HG03439 (cell line): ENCODE measurements around the gene RAB8B.

Source experiments
- ATAC-seq: cut with Tn5 transposase; IDR thresholded peaks from one replicate; pipeline ENCODE4 v1.9.1; 2021; ENCODE audit warnings: mild to moderate bottlenecking, moderate library complexity; ENCODE audit not compliant: unreplicated experiment

Gene RAB8B

DNA sequence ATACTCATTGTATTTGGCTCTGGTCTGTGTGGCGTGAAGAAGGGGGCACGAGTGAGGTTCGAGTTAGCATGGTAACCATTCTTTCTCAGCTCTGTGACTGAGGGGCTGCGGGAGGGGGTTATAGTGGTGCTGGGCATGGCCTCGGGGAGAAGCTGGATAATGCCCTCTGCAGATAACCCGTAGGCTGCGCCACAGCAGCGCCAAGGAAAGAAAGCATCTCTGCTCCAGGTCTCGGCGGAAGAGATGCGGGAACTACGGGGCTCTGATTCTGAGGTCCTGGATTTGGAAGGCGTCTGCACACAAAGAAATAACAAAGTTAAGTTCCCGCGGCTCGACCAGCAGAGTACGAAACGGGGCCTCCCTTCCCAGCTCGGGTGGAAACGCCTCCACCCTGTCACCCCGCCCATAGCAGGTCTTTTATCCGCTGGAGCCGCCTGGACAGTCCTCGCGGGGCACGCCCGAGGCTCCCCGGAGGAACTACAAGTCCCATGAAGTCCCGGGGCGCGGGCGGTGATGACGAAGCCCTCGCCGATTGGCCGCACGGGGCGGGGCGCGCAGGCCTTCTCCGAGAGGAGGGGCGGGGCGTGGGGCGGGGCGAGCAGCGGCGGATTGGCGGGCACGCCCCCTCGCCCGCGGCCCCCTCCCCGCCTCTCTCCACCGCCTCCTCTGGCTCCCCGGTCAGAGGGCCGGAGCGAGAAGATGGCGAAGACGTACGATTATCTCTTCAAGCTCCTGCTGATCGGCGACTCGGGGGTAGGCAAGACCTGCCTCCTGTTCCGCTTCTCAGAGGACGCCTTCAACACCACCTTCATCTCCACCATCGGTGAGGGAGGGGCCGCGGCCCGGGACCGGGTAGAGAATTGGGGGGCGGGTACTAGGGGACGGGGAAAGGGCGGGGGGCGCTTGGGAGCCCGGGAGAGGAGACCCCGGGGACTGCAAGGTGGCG, at the start of gene RAB8B:
Gene RAB8B, plus strand, starts transcription at position 681 of the 946 bp plus-strand sequence. Its CDS starts 19 bp downstream, at position 700.
- ATAC-seq = peak; percentile 68

GRCh38 chr15:63140936-63141335, 48.5 kb upstream of the RAB8B start:
- no peak for ATAC-seq

DNA sequence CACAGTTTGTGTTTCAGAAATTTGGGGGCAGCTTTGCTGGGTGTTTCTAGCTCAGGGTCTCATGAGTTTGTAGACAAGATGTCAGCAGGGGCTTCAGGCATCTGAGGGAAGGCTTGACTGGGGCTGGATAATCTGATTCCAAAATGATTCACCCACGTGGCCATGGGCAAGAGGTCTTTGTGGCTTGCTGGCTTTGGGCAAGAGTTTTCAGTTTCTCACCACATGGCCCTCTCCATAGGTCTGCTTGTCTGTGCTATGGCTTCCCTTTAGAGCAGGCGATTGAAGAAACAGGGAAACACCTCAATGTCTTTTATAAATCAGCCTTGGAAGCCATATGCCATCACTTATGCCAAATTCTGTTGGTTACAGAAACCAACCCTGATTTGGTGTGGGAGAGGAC, 44.0 kb upstream of the RAB8B start:
- no peak for ATAC-seq

DNA sequence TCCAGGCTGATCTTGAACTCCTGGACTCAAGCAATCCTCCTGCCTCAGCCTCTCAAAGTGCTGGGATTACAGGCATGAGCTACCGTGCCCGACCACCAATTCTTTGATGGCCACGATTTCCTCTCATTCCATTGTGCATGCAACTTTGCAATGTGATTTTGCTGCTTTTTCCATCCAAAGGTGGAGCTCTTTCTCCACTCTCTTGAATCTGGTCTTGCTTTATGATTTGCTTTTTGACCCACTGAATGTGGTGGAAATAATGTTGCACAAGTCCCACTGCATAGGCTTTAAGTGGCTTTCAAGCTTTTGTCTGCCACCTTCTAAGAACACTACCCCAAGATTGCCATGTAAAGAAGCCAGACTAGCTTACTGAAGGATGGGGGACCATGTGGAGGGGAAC, 42.7 kb upstream of the RAB8B start:
- ATAC-seq = no peak

GRCh38 chr15:63151665-63152064, 37.7 kb upstream of the RAB8B start:
- no peak for ATAC-seq

DNA sequence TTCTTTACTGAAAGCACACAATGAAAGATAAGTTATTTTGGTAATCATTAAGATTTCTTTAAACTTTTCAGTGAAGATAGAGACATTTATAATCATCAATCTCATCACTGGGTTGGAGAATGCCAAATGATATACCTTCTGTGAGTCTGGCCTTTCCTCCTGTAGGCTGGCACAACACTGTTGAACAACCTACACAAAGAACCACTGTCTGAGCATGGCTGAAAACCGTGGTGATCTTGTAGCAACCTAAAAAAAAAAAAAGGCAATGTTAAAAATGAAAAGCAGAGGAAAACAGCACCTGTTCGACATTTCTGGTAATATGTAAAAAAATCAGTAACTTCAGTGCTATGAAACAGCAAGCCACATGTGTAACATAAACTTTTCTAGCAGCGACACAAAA, 33.9 kb upstream of the RAB8B start:
- no peak for ATAC-seq

DNA sequence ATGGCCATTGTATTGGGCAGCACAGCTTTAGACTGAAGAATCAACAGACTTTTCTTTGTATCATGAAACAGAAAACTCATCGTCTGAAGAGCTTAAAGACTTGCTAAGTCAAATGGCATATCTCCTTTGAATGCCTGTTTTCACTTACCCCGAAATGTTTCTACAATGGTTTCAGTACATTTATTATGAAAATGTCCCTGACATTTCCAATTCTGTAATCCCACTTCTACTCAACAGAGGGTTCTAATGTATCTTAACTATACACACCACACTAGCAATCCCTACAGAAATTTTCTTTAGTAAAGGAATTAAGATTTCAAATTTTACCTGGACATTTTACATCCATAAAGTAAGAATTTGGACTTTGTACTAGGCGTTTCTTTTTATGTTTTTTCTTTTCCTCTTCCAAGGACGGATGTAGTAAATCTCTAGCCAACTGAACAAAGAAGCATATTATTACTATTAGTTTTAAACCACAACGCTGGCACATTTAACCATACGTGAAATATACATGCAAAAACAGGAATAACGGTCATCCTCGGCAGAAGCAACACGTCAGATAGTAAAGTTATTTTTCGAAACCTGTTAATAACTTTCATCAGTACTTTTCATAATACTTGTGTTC, 33.2 kb upstream of the RAB8B start:
- no peak for ATAC-seq

GRCh38 chr15:63156755-63157117, 32.7 kb upstream of the RAB8B start:
- no peak for ATAC-seq

GRCh38 chr15:63157118-63157843, 32.1 kb upstream of the RAB8B start, which contains the start of gene RPS27L:
TSS of gene RPS27L (minus strand) at chr15:63157477. CDS start at chr15:63157405, 72 bp downstream.
- ATAC-seq = peak; percentile 88

GRCh38 chr15:63157891-63158431, 31.4 kb upstream of the RAB8B start:
- peak; percentile 20 for ATAC-seq

- ATAC-seq = no peak
Observed at GRCh38 chr15:63160638-63161037, 28.8 kb upstream of the RAB8B start.

DNA sequence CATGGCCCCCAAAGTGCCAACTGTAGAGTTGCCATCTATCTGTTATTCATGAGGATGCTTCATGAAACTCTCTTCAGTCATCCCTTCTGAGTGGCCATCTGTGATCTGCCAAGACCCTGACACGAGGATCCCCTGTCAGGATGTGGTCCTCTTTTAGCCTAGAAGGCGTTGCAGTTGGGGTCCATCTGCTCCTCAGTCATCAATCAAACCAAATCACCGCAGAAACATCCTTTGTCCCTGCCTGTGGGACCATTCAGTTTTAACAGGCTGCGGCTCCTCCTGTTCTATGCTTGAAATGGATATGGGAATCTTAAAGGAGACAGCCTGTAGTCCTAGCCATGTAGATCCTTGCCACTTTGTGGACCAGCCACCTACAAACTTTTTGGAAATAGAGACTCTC, 26.2 kb upstream of the RAB8B start:
- no peak for ATAC-seq

- ATAC-seq = no peak
Observed at GRCh38 chr15:63165166-63165859, 24.1 kb upstream of the RAB8B start.

- ATAC-seq = no peak
Observed at GRCh38 chr15:63166219-63166618, 23.2 kb upstream of the RAB8B start.

- ATAC-seq = no peak
Observed at GRCh38 chr15:63169788-63170187, 19.6 kb upstream of the RAB8B start.

GRCh38 chr15:63172376-63172775, 17.0 kb upstream of the RAB8B start:
- no peak for ATAC-seq

DNA sequence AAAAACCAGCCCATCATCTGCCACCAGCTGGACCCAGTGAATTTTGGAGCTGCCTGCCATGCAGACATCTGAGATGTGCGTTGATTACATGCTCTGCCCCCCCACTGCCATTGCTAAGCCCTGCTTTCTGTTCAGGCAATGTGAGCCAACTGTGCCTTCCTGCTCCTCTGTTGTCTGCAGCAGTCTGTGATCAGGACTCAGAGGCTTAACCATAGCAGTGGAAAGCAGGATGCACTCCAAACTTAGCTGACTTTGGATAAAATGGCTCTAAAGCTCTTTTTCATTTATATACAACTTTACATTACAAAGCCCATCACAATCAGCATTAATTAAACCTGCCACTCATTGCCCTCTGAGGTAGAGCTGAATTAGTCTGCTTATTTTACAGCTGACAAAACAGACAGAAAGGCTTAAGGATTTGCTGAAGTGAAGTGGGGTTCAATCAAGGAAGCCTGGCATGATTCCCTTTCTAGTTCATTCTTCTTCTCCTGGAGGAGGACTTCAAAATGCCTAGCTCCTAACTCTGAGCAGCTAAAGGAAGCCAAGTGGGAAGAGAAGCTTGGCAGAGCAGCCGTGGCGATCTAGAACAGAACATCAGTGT, 16.5 kb upstream of the RAB8B start:
- ATAC-seq = no peak

DNA sequence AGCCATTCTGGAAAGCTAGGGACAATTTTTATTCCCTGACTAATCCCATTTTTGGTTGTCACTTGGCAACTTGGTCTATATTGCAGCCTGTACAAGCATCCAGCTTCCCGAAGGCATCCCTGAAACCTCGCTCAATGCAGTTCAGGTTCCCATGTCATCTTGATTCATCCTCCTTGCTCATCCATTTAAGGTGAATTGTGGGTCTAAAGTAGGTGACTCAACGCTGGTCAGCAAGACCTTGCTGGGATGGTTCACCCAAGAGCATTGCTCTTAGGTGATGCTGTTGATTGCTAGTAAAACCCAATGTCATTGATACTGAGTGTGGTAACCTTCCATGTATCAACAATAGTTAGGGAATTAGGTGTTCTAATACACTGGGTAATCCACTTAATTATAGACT, 13.1 kb upstream of the RAB8B start:
- no peak for ATAC-seq

DNA sequence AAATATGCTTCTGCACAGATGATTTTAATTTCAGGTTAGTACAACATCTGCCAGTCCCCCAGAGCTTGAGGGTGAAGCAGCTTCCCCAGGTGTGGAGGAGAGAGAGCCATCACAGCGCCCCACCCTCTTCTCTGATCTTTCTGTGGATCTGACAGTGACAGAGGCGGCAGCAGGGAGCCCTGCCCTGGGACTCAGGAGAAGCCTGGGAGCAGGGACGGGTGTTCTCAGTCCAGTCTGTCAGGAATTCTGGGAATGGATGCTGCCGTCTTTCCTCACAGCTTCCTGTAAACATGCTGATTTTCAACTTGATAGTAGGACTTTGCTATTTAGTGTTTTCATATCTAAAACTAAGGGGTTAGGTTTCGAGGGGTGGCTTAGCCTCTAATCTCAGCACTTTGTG, 11.4 kb upstream of the RAB8B start:
- ATAC-seq = no peak

DNA sequence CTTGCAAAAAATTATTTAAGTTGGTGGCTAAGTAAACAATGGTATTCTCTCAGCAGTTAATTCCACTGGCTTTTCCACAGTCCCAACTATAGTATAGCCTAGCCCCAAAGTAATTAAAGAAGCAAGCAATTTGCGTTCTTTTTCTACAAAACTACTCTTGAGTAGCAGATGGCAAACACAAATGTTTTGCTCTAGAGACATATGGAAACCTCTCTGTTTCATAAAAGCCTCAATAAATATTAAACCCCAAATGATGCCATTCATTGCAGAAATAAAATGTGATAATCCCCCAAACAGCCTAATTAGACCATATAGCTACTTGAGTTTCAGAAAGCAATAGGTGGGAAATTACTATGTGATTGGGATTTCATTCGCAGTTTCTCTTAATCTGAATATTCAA, 8.7 kb upstream of the RAB8B start:
- ATAC-seq = no peak
